ENCODE results near the gene DUOXA2.

DNA sequence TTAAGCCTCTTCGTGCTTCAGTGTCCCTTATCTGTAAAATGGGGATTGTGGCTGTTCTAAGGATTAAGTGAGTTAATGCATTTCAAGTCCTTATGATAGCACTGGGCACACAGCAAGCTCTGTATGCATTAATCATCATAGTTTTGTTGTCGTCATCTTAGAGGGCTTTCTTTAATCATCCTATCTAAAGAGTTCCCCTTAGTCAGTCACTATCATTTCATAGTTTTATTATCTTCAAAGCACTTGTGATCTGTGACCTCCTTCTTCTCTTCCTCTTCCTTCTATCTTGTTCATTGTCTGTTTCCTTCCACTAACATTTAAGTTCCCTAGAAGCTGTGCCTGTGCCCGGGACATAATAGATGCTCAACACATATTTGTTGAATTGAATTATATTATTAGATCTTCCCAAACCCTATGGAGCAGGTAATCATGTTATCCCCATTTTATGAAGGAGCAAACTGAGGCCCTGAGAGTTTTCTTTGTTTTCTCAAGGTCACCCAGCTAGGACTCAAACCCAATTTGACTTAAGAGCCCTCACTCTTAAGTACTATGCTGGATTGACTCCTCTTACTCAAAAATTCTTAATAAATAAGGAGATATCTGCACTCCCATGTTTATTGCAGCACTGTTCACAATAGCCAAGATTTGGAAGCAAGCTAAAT lies 24.3 kb upstream of the DUOXA2 start:
- TF ChIP-seq REST (IDR thresholded peaks at IDR 0.05) (no peak), MYC (IDR thresholded peaks at IDR 0.05; ENCODE audit: borderline replicate concordance, low read length) (no peak), CTCF (IDR thresholded peaks at IDR 0.05) (no peak)
